Iris pigment epithelial cell (primary cell): ENCODE measurements around the gene ZC3H8.
"Not testable (repeated sequence)": the region's sequence is repeated elsewhere in the genome, so short reads cannot be mapped to it uniquely, and the experiment has no call there.

Source experiments
- DNase-seq: peaks from one replicate; pipeline ENCODE4 v3.0.0-alpha.2; 2011; ENCODE audit warnings: low read depth

The ZC3H8 gene

GRCh38 chr2:112259509-112260294 is 4.9 kb upstream of the ZC3H8 start:
- DNase-seq, result peak; percentile 73

- DNase-seq, result peak; percentile 32
Observed at GRCh38 chr2:112257575-112257974, 2.7 kb upstream of the ZC3H8 start.

- DNase-seq, result no peak
Observed at GRCh38 chr2:112256654-112257053, 1.8 kb upstream of the ZC3H8 start.

- no peak for DNase-seq
Observed at GRCh38 chr2:112255875-112256274, 1.0 kb upstream of the ZC3H8 start.

GRCh38 chr2:112253261-112253815 is 1.5 kb downstream of the ZC3H8 start:
- DNase-seq, result no peak

- peak; percentile 4 for DNase-seq
Observed at GRCh38 chr2:112251271-112251670, 3.6 kb downstream of the ZC3H8 start.

- DNase-seq, result no peak
Observed at GRCh38 chr2:112244854-112245253, 10.0 kb downstream of the ZC3H8 start.

- DNase-seq, result peak; percentile 4
Observed at GRCh38 chr2:112243233-112243632, 11.6 kb downstream of the ZC3H8 start.

GRCh38 chr2:112242384-112242783 is 12.5 kb downstream of the ZC3H8 start:
- no peak for DNase-seq

- no peak for DNase-seq
Observed at GRCh38 chr2:112239862-112240261, 15.0 kb downstream of the ZC3H8 start.

- no peak for DNase-seq
Observed at GRCh38 chr2:112230371-112230770, 24.5 kb downstream of the ZC3H8 start.

- peak; percentile 3 for DNase-seq
Observed at GRCh38 chr2:112229348-112229747, 25.5 kb downstream of the ZC3H8 start.

- DNase-seq, result no peak
Observed at GRCh38 chr2:112220831-112221230, 34.0 kb downstream of the ZC3H8 start.

GRCh38 chr2:112220186-112220585 is 34.7 kb downstream of the ZC3H8 start:
- DNase-seq, result no peak

GRCh38 chr2:112217854-112218253 is 37.0 kb downstream of the ZC3H8 start:
- DNase-seq, result no peak

GRCh38 chr2:112216167-112216566 is 38.7 kb downstream of the ZC3H8 start:
- peak; percentile 23 for DNase-seq

- DNase-seq, result not testable (repeated sequence)
Observed at GRCh38 chr2:112207905-112208304, 46.9 kb downstream of the ZC3H8 start.

GRCh38 chr2:112204411-112204810 is 50.4 kb downstream of the ZC3H8 start:
- peak; percentile 9 for DNase-seq

GRCh38 chr2:112201696-112202430 is 53.0 kb downstream of the ZC3H8 start:
- peak; percentile 17 for DNase-seq

- DNase-seq, result no peak
Observed at GRCh38 chr2:112199188-112199587, 55.7 kb downstream of the ZC3H8 start.

- no peak for DNase-seq
Observed at GRCh38 chr2:112198780-112199179, 56.1 kb downstream of the ZC3H8 start.

GRCh38 chr2:112197868-112198267 is 57.0 kb downstream of the ZC3H8 start:
- no peak for DNase-seq

- DNase-seq, result no peak
Observed at GRCh38 chr2:112195950-112196349, 58.9 kb downstream of the ZC3H8 start.
